ENCODE results near the gene NUP42. TPM values are rescaled to one million over a fixed set of nuclear protein-coding genes. Genes with fewer than 3 reads are reported as not detected.

The NUP42 gene
- total and polyA plus RNA-seq, 9 of the 15 experiments (the other 6 are each of a cell fraction or from before 2014, with no cell fraction given), result 41.8 to 86.4 (median 71.2) TPM

- H4K20me1 ChIP-seq (replicated peaks; ENCODE audit: control insufficient read depth, insufficient read depth, low read length), result no peaks in the 10 kb centered on the region
- no peaks in the 10 kb centered on the region for H3K27me3 ChIP-seq (ENCODE audit: control insufficient read depth in 2 of 2, insufficient read depth in 2 of 2, low read length in 2 of 2)
- no peak overlapping the region for H2AFZ ChIP-seq (ENCODE audit: low read depth, low read length)
- H3K4me3 ChIP-seq, result no peak overlapping the region
- H3K4me2 ChIP-seq (ENCODE audit: insufficient read depth, low read length), result no peak overlapping the region
- CTCF ChIA-PET (ENCODE audit: low intra/inter-chr PET ratio), result no interaction called here
- H3K79me2 ChIP-seq (ENCODE audit: control insufficient read depth, insufficient read depth, low read length), result no peaks in the 10 kb centered on the region
- no peaks in the 10 kb centered on the region for H3K36me3 ChIP-seq (ENCODE audit: control insufficient read depth, insufficient read depth, low read length)
- no peak overlapping the region for H3K9ac ChIP-seq (ENCODE audit: insufficient read depth in 1 of 2, low read depth in 2 of 2, low read length in 2 of 2)
- TF ChIP-seq GABPB1 (CRISPR knock-in tag; IDR thresholded peaks at IDR 0.05), result no peak
- H3K9me1 ChIP-seq (ENCODE audit: control insufficient read depth, insufficient read depth, low read length), result no peaks in the 10 kb centered on the region
- DNase-seq (ENCODE audit: extremely low read depth in 1 of 4, low spot score in 3 of 4), result no peak
- intact Hi-C loops (cut with micrococcal nuclease) (no loop called here), in situ Hi-C loops (cut with MboI) (no loop called here)
- ATAC-seq, result no peak
- H3K27ac ChIP-seq (ENCODE audit: extremely low read depth, low read depth, low read length), result no peak overlapping the region
- 11% methylated on average over 6 of the region's 6 CpGs for WGBS (ENCODE audit: insufficient coverage, low coverage, missing lambda C conversion rate)
- no peak for FAIRE-seq
- POLR2A ChIA-PET, result interaction anchor here (0.9 kb wide), 1 partner anchor 9 kb away, joined by 3 read pairs; no protein-coding TSS in a partner anchor
- H3K9me3 ChIP-seq (replicated peaks; ENCODE audit: control insufficient read depth, insufficient read depth, low read depth, low read length), result no peaks in the 10 kb centered on the region
- no peaks in the 10 kb centered on the region for H3K4me1 ChIP-seq (replicated peaks in 1 of 2; ENCODE audit: control insufficient read depth in 2 of 2, insufficient read depth in 2 of 2, low read length in 2 of 2)
- BruUV-seq (replicated peaks), result no TSS peak
Observed at GRCh38 chr7:23157679-23158078, 24.2 kb upstream of the NUP42 start.

- no TSS peak for BruUV-seq (replicated peaks)
- Histone ChIP-seq H3K4me1 (replicated peaks in 1 of 2; ENCODE audit: control insufficient read depth in 2 of 2, insufficient read depth in 2 of 2, low read length in 2 of 2) (no peaks in the 10 kb centered on the region), H3K79me2 (ENCODE audit: control insufficient read depth, insufficient read depth, low read length) (no peaks in the 10 kb centered on the region), H3K4me2 (ENCODE audit: insufficient read depth, low read length) (no peak overlapping the region), H3K27ac (ENCODE audit: extremely low read depth, low read depth, low read length) (no peak overlapping the region), H3K27me3 (ENCODE audit: control insufficient read depth in 2 of 2, insufficient read depth in 2 of 2, low read length in 2 of 2) (no peaks in the 10 kb centered on the region), H4K20me1 (replicated peaks; ENCODE audit: control insufficient read depth, insufficient read depth, low read length) (no peaks in the 10 kb centered on the region), H3K36me3 (ENCODE audit: control insufficient read depth, insufficient read depth, low read length) (no peaks in the 10 kb centered on the region), H2AFZ (ENCODE audit: low read depth, low read length) (no peak overlapping the region), H3K4me3 (no peak overlapping the region), H3K9me1 (ENCODE audit: control insufficient read depth, insufficient read depth, low read length) (no peaks in the 10 kb centered on the region), H3K9me3 (replicated peaks; ENCODE audit: control insufficient read depth, insufficient read depth, low read depth, low read length) (no peaks in the 10 kb centered on the region), H3K9ac (ENCODE audit: insufficient read depth in 1 of 2, low read depth in 2 of 2, low read length in 2 of 2) (no peak overlapping the region)
- no peak for DNase-seq (ENCODE audit: extremely low read depth in 1 of 4, low spot score in 3 of 4)
- in situ Hi-C loops (cut with MboI) (no loop called here), intact Hi-C loops (cut with micrococcal nuclease) (no loop called here)
- FAIRE-seq, result no peak
- 53% methylated on average over 2 of the region's 2 CpGs for whole genome bisulfite sequencing (ENCODE audit: insufficient coverage, low coverage, missing lambda C conversion rate)
- ChIA-PET CTCF (ENCODE audit: low intra/inter-chr PET ratio) (no interaction called here), POLR2A (no interaction called here)
- no peak for ATAC-seq
- TF ChIP-seq GTF2B (IDR thresholded peaks at IDR 0.05; ENCODE audit: extremely low read depth, insufficient read length) (no peak), ZNF589 (CRISPR knock-in tag; IDR thresholded peaks at IDR 0.05; ENCODE audit: low read depth) (no peak), ZNF445 (CRISPR knock-in tag; IDR thresholded peaks at IDR 0.05; ENCODE audit: low read depth) (no peak), ZNF436 (CRISPR knock-in tag; IDR thresholded peaks at IDR 0.05) (no peak), TCFL5 (CRISPR knock-in tag; conservative IDR thresholded peaks at IDR 0.05) (no peak), SNAPC5 (CRISPR knock-in tag; IDR thresholded peaks at IDR 0.05) (no peak), SETDB1 (IDR thresholded peaks at IDR 0.05; ENCODE audit: low read length) (no peak), PHB2 (IDR thresholded peaks at IDR 0.05; ENCODE audit: low read depth) (no peak), ZBTB5 (IDR thresholded peaks at IDR 0.05) (no peak), ZBTB33 (CRISPR knock-in tag; IDR thresholded peaks at IDR 0.05) (no peak), MED1 (CRISPR knock-in tag; IDR thresholded peaks at IDR 0.05; ENCODE audit: borderline replicate concordance) (no peak), TEAD2 (tag; IDR thresholded peaks at IDR 0.05) (no peak)
Observed at GRCh38 chr7:23158546-23158945, 23.3 kb upstream of the NUP42 start.
